ENCODE results near the gene PEA15. TPM values are rescaled to one million over a fixed set of nuclear protein-coding genes. Genes with fewer than 3 reads are reported as not detected.

The PEA15 gene
- total RNA-seq, 5 donors from 2014 or later (not counting 1 experiment from before 2014, with no cell fraction given) = 12.3 to 27.5 (median 15.9) TPM

- ChIA-PET POLR2A (no interaction called here), CTCF (interaction anchor here (0.5 to 4.4 kb wide), 17 partner anchors 9 to 182 kb away, joined by 3 to 36 read pairs (median 3); no protein-coding TSS in a partner anchor)
- DNase-seq (no peak), ATAC-seq (replicated peaks in 1 of 4) (no peak)
- H3K4me3 ChIP-seq (ENCODE audit: control insufficient read depth in 1 of 2, extremely low read depth in 1 of 2, low read length in 1 of 2) = no peak overlapping the region
- Mint-ChIP-seq H3K4me1 (no peaks in the 10 kb centered on the region), H3K27me3 (no peaks in the 10 kb centered on the region), H3K4me3 (no peak overlapping the region), H3K9me3 (no peaks in the 10 kb centered on the region), H3K36me3 (no peaks in the 10 kb centered on the region), H3K27ac (no peak overlapping the region)
- no peaks in the 10 kb centered on the region for H3K9me3 ChIP-seq
- H3K36me3 ChIP-seq (ENCODE audit: control insufficient read depth in 2 of 2, extremely low read depth in 1 of 2, insufficient read depth in 1 of 2, low read length in 1 of 2) = no peaks in the 10 kb centered on the region
- WGBS (ENCODE audit: insufficient coverage) = 85% methylated on average over 9 of the region's 9 CpGs
- no peak overlapping the region for H3K27ac ChIP-seq (ENCODE audit: low read length)
- H3K4me1 ChIP-seq (ENCODE audit: control insufficient read depth in 1 of 2, extremely low read depth in 1 of 2, insufficient read depth in 2 of 2, low read length in 2 of 2) = peaks cover 0 to 8% of the 10 kb centered on the region in 2 experiments
- H3K27me3 ChIP-seq (replicated peaks in 1 of 2; ENCODE audit: control insufficient read depth in 2 of 2, extremely low read depth in 1 of 2, insufficient read depth in 2 of 2, low read length in 1 of 2) = peaks cover 0 to 16% of the 10 kb centered on the region in 2 experiments
These were observed 11.1 kb upstream of the PEA15 start for GRCh38 chr1:160193832-160194736.

GRCh38 chr1:160194737-160195059, 10.5 kb upstream of the PEA15 start:
- no peaks in the 10 kb centered on the region for H3K9me3 ChIP-seq
- H3K4me1 Mint-ChIP-seq = no peaks in the 10 kb centered on the region
- no peaks in the 10 kb centered on the region for H3K9me3 Mint-ChIP-seq
- no peaks in the 10 kb centered on the region for H3K36me3 Mint-ChIP-seq
- H3K27me3 ChIP-seq (replicated peaks in 1 of 2; ENCODE audit: control insufficient read depth in 2 of 2, extremely low read depth in 1 of 2, insufficient read depth in 2 of 2, low read length in 1 of 2) = peaks cover 0 to 16% of the 10 kb centered on the region in 2 experiments
- DNase-seq (no peak), ATAC-seq (replicated peaks in 1 of 4) (no peak)
- no peak overlapping the region for H3K4me3 ChIP-seq (ENCODE audit: control insufficient read depth in 1 of 2, extremely low read depth in 1 of 2, low read length in 1 of 2)
- ChIA-PET POLR2A (no interaction called here), CTCF (interaction anchor here in 1 of 2 donors (0.7 kb wide), 1 partner anchor 108 kb away, joined by 3 read pairs; no protein-coding TSS in a partner anchor)
- H3K4me3 Mint-ChIP-seq = no peak overlapping the region
- no peaks in the 10 kb centered on the region for H3K36me3 ChIP-seq (ENCODE audit: control insufficient read depth in 2 of 2, extremely low read depth in 1 of 2, insufficient read depth in 1 of 2, low read length in 1 of 2)
- no peaks in the 10 kb centered on the region for H3K27me3 Mint-ChIP-seq
- 57% methylated on average over 1 of the region's 2 CpGs for WGBS (ENCODE audit: insufficient coverage)
- H3K27ac Mint-ChIP-seq = no peak overlapping the region
- no peak overlapping the region for H3K27ac ChIP-seq (ENCODE audit: low read length)
- peaks cover 0 to 8% of the 10 kb centered on the region in 2 experiments for H3K4me1 ChIP-seq (ENCODE audit: control insufficient read depth in 1 of 2, extremely low read depth in 1 of 2, insufficient read depth in 2 of 2, low read length in 2 of 2)

- H3K4me1 ChIP-seq (ENCODE audit: control insufficient read depth in 1 of 2, extremely low read depth in 1 of 2, insufficient read depth in 2 of 2, low read length in 2 of 2) = peaks cover 0 to 8% of the 10 kb centered on the region in 2 experiments
- Mint-ChIP-seq H3K27me3 (no peaks in the 10 kb centered on the region), H3K9me3 (no peaks in the 10 kb centered on the region), H3K4me3 (no peak overlapping the region), H3K36me3 (no peaks in the 10 kb centered on the region), H3K4me1 (no peaks in the 10 kb centered on the region), H3K27ac (no peak overlapping the region)
- H3K27ac ChIP-seq (ENCODE audit: low read length) = no peak overlapping the region
- no peak for DNase-seq
- H3K9me3 ChIP-seq = no peaks in the 10 kb centered on the region
- no CpG with 5 or more reads among the region's 4 CpGs for WGBS (ENCODE audit: insufficient coverage)
- H3K27me3 ChIP-seq (replicated peaks in 1 of 2; ENCODE audit: control insufficient read depth in 2 of 2, extremely low read depth in 1 of 2, insufficient read depth in 2 of 2, low read length in 1 of 2) = peaks cover 0 to 10% of the 10 kb centered on the region in 2 experiments
- no peaks in the 10 kb centered on the region for H3K36me3 ChIP-seq (ENCODE audit: control insufficient read depth in 2 of 2, extremely low read depth in 1 of 2, insufficient read depth in 1 of 2, low read length in 1 of 2)
- no peak for ATAC-seq (replicated peaks in 1 of 4)
- no peak overlapping the region for H3K4me3 ChIP-seq (ENCODE audit: control insufficient read depth in 1 of 2, extremely low read depth in 1 of 2, low read length in 1 of 2)
- ChIA-PET POLR2A (interaction anchor here (0.6 kb wide), 2 partner anchors 27 to 85 kb away, joined by 4 to 5 read pairs; no protein-coding TSS in a partner anchor), CTCF (interaction anchor here (0.7 to 1.1 kb wide), 2 partner anchors 56 to 855 kb away, joined by 4 to 5 read pairs; no protein-coding TSS in a partner anchor)
These were observed 9.0 kb upstream of the PEA15 start for GRCh38 chr1:160196143-160196542.

GRCh38 chr1:160197231-160197630, 8.0 kb upstream of the PEA15 start:
- Histone ChIP-seq H3K27me3 (replicated peaks in 1 of 2; ENCODE audit: control insufficient read depth in 2 of 2, extremely low read depth in 1 of 2, insufficient read depth in 2 of 2, low read length in 1 of 2) (peaks cover 0 to 10% of the 10 kb centered on the region in 2 experiments), H3K4me3 (ENCODE audit: control insufficient read depth in 1 of 2, extremely low read depth in 1 of 2, low read length in 1 of 2) (no peak overlapping the region), H3K4me1 (ENCODE audit: control insufficient read depth in 1 of 2, extremely low read depth in 1 of 2, insufficient read depth in 2 of 2, low read length in 2 of 2) (peaks cover 0 to 8% of the 10 kb centered on the region in 2 experiments), H3K36me3 (ENCODE audit: control insufficient read depth in 2 of 2, extremely low read depth in 1 of 2, insufficient read depth in 1 of 2, low read length in 1 of 2) (no peaks in the 10 kb centered on the region), H3K9me3 (no peaks in the 10 kb centered on the region), H3K27ac (ENCODE audit: low read length) (no peak overlapping the region)
- H3K9me3 Mint-ChIP-seq = no peaks in the 10 kb centered on the region
- DNase-seq (no peak), ATAC-seq (replicated peaks in 1 of 4) (no peak)
- POLR2A ChIA-PET = no interaction called here
- CTCF ChIA-PET = interaction anchor here in 1 of 2 donors (0.5 kb wide), 1 partner anchor 794 kb away, joined by 10 read pairs; no protein-coding TSS in a partner anchor
- H3K4me1 Mint-ChIP-seq = no peaks in the 10 kb centered on the region
- H3K36me3 Mint-ChIP-seq = no peaks in the 10 kb centered on the region
- no peaks in the 10 kb centered on the region for H3K27me3 Mint-ChIP-seq
- H3K4me3 Mint-ChIP-seq = no peak overlapping the region
- 90% methylated on average over 2 of the region's 4 CpGs for WGBS (ENCODE audit: insufficient coverage)
- no peak overlapping the region for H3K27ac Mint-ChIP-seq

GRCh38 chr1:160200786-160201185, 4.4 kb upstream of the PEA15 start:
- Histone ChIP-seq H3K27me3 (replicated peaks in 1 of 2; ENCODE audit: control insufficient read depth in 2 of 2, extremely low read depth in 1 of 2, insufficient read depth in 2 of 2, low read length in 1 of 2) (no peaks in the 10 kb centered on the region), H3K36me3 (ENCODE audit: control insufficient read depth in 2 of 2, extremely low read depth in 1 of 2, insufficient read depth in 1 of 2, low read length in 1 of 2) (no peaks in the 10 kb centered on the region), H3K9me3 (no peaks in the 10 kb centered on the region), H3K4me3 (ENCODE audit: control insufficient read depth in 1 of 2, extremely low read depth in 1 of 2, low read length in 1 of 2) (no peak overlapping the region), H3K27ac (ENCODE audit: low read length) (no peak overlapping the region), H3K4me1 (ENCODE audit: control insufficient read depth in 1 of 2, extremely low read depth in 1 of 2, insufficient read depth in 2 of 2, low read length in 2 of 2) (peaks cover 0 to 13% of the 10 kb centered on the region in 2 experiments)
- no peak for ATAC-seq (replicated peaks in 1 of 4)
- H3K36me3 Mint-ChIP-seq = no peaks in the 10 kb centered on the region
- no peaks in the 10 kb centered on the region for H3K9me3 Mint-ChIP-seq
- DNase-seq = no peak
- H3K27ac Mint-ChIP-seq = no peak overlapping the region
- H3K4me1 Mint-ChIP-seq = peaks cover 10 to 12% (median 10%) of the 10 kb centered on the region in 3 donors
- no peaks in the 10 kb centered on the region for H3K27me3 Mint-ChIP-seq
- CTCF ChIA-PET = interaction anchor here in 1 of 2 donors (0.6 kb wide), 1 partner anchor 87 kb away, joined by 3 read pairs; no protein-coding TSS in a partner anchor
- POLR2A ChIA-PET = no interaction called here
- no peak overlapping the region for H3K4me3 Mint-ChIP-seq
- 81% methylated on average over 2 of the region's 4 CpGs for WGBS (ENCODE audit: insufficient coverage)

- no peaks in the 10 kb centered on the region for H3K9me3 ChIP-seq
- H3K4me3 Mint-ChIP-seq = peak overlapping the region; percentile 82 to 86 (median 85)
- H3K4me1 Mint-ChIP-seq = peaks cover 35 to 41% (median 36%) of the 10 kb centered on the region in 3 donors
- peak in 2 of 4 experiments; percentile 2 to 23 for ATAC-seq (replicated peaks in 1 of 4)
- WGBS (ENCODE audit: insufficient coverage) = no CpG with 5 or more reads among the region's 7 CpGs
- peaks cover 2 to 21% of the 10 kb centered on the region in 2 experiments for H3K4me1 ChIP-seq (ENCODE audit: control insufficient read depth in 1 of 2, extremely low read depth in 1 of 2, insufficient read depth in 2 of 2, low read length in 2 of 2)
- peak overlapping the region; percentile 38 to 47 for H3K4me3 ChIP-seq (ENCODE audit: control insufficient read depth in 1 of 2, extremely low read depth in 1 of 2, low read length in 1 of 2)
- H3K36me3 ChIP-seq (ENCODE audit: control insufficient read depth in 2 of 2, extremely low read depth in 1 of 2, insufficient read depth in 1 of 2, low read length in 1 of 2) = peaks cover 0 to 2% of the 10 kb centered on the region in 2 donors
- H3K9me3 Mint-ChIP-seq = no peaks in the 10 kb centered on the region
- ChIA-PET POLR2A (interaction anchor here in 1 of 2 donors (0.5 to 1.1 kb wide), 3 partner anchors 24 to 1048 kb away, joined by 3 read pairs; partner anchors contain the start of gene DCAF8), CTCF (interaction anchor here in 1 of 2 donors (1.8 kb wide), 1 partner anchor 87 kb away, joined by 7 read pairs; no protein-coding TSS in a partner anchor)
- H3K27me3 Mint-ChIP-seq = no peaks in the 10 kb centered on the region
- H3K27ac ChIP-seq (ENCODE audit: low read length) = peak overlapping the region; percentile 60
- no peaks in the 10 kb centered on the region for H3K27me3 ChIP-seq (replicated peaks in 1 of 2; ENCODE audit: control insufficient read depth in 2 of 2, extremely low read depth in 1 of 2, insufficient read depth in 2 of 2, low read length in 1 of 2)
- H3K27ac Mint-ChIP-seq = peak overlapping the region; percentile 25 to 81
- H3K36me3 Mint-ChIP-seq = no peaks in the 10 kb centered on the region
- peak in 3 of 35 experiments; percentile 9 to 45 (median 43) for DNase-seq
These were observed 500 bp upstream of the PEA15 start for GRCh38 chr1:160204526-160205241.
